WTC11 (cell line): ENCODE measurements around the gene C20orf141.

ENCODE experiments used
- ATF3 ChIP-seq: sonication (generic); formaldehyde crosslinking; conservative IDR thresholded peaks from 2 replicates; pipeline ENCODE4 v1.8.1; 2022; ENCODE audit warnings: mild to moderate bottlenecking, missing genetic modification reagents
- CTCF ChIP-seq: fragments of 200-600 bp; IDR thresholded peaks from 2 replicates; pipeline ENCODE4 v1.8.0; 2022; ENCODE audit warnings: antibody characterized with exemption
- E2F4 ChIP-seq: sonication (generic); formaldehyde crosslinking; IDR thresholded peaks from 2 replicates; pipeline ENCODE4 v1.8.1; 2022; ENCODE audit warnings: low read depth, mild to moderate bottlenecking, moderate library complexity, missing genetic modification reagents, borderline replicate concordance
- E2F5 ChIP-seq: sonication (generic); formaldehyde crosslinking; IDR thresholded peaks from 2 replicates; pipeline ENCODE4 v1.8.1; 2022; ENCODE audit warnings: mild to moderate bottlenecking, moderate library complexity, missing genetic modification reagents
- IRF2 ChIP-seq: sonication (generic); formaldehyde crosslinking; IDR thresholded peaks from 2 replicates; pipeline ENCODE4 v1.8.0; 2022; ENCODE audit warnings: low read depth, missing genetic modification reagents, borderline replicate concordance
- NR2C2 ChIP-seq: sonication (generic); formaldehyde crosslinking; IDR thresholded peaks from 2 replicates; pipeline ENCODE4 v1.8.0; 2022; ENCODE audit warnings: mild to moderate bottlenecking, missing genetic modification reagents
- RELA ChIP-seq: sonication (generic); formaldehyde crosslinking; IDR thresholded peaks from 2 replicates; pipeline ENCODE4 v1.8.1; 2022; ENCODE audit warnings: missing genetic modification reagents, mild to moderate bottlenecking, borderline replicate concordance
- TCF7 ChIP-seq: sonication (generic); formaldehyde crosslinking; IDR thresholded peaks from 2 replicates; pipeline ENCODE4 v1.8.0; 2022; ENCODE audit warnings: mild to moderate bottlenecking, low read depth, missing genetic modification reagents, moderate library complexity
- TEAD4 ChIP-seq: sonication (generic); formaldehyde crosslinking; IDR thresholded peaks from 2 replicates; pipeline ENCODE4 v1.8.0; 2022; ENCODE audit warnings: mild to moderate bottlenecking, missing genetic modification reagents
- ZNF219 ChIP-seq: sonication (generic); formaldehyde crosslinking; IDR thresholded peaks from 2 replicates; pipeline ENCODE4 v1.8.0; 2023; ENCODE audit warnings: missing genetic modification reagents, mild to moderate bottlenecking, borderline replicate concordance
- ZNF232 ChIP-seq: sonication (generic); formaldehyde crosslinking; IDR thresholded peaks from 2 replicates; pipeline ENCODE4 v1.8.0; 2022; ENCODE audit warnings: mild to moderate bottlenecking, missing genetic modification reagents
- TF ChIP-seq, protein P1 (sequence below): sonication (generic); formaldehyde crosslinking; IDR thresholded peaks from 2 replicates; pipeline ENCODE4 v1.8.1; 2023; ENCODE audit warnings: mild to moderate bottlenecking, missing genetic modification reagents, moderate library complexity
- TF ChIP-seq, protein P2 (sequence below): sonication (generic); formaldehyde crosslinking; IDR thresholded peaks from 2 replicates; pipeline ENCODE4 v1.8.1; 2023; ENCODE audit warnings: mild to moderate bottlenecking, missing genetic modification reagents
- TF ChIP-seq, protein P3 (sequence below): sonication (generic); formaldehyde crosslinking; IDR thresholded peaks from 2 replicates; pipeline ENCODE4 v1.8.1; 2022; ENCODE audit warnings: mild to moderate bottlenecking, missing genetic modification reagents, moderate library complexity, borderline replicate concordance

DNA sequence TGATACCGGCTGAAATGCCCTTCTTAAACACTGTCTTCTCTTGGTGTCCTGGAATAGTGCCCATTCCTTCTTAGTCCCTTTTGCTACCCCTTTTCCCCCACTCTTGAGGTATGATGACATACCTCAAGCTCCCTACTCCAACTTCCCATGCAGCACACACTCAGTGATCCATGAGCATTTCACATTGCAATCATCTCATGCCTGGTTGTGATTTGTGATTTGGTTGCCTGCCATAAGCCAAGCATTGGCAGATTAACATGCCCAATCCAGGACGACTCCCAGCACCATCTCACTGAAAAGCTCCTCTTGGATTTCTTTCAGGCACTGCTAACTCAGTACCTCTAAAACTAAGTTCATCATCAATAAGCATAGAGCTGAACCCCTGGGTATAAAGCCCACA is 43.8 kb downstream of the C20orf141 start:
- TF ChIP-seq CTCF (no peak), NR2C2 (no peak), TEAD4 (CRISPR knock-in tag) (no peak), TCF7 (CRISPR knock-in tag) (no peak), IRF2 (no peak), ZNF219 (CRISPR knock-in tag) (no peak), ATF3 (CRISPR knock-in tag) (no peak), E2F4 (CRISPR knock-in tag) (no peak), ZNF232 (CRISPR knock-in tag) (no peak), E2F5 (CRISPR knock-in tag) (no peak), RELA (CRISPR knock-in tag) (no peak)
- TF ChIP-seq, protein P1, sequence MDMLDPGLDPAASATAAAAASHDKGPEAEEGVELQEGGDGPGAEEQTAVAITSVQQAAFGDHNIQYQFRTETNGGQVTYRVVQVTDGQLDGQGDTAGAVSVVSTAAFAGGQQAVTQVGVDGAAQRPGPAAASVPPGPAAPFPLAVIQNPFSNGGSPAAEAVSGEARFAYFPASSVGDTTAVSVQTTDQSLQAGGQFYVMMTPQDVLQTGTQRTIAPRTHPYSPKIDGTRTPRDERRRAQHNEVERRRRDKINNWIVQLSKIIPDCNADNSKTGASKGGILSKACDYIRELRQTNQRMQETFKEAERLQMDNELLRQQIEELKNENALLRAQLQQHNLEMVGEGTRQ, result no peak
- TF ChIP-seq, protein P2, sequence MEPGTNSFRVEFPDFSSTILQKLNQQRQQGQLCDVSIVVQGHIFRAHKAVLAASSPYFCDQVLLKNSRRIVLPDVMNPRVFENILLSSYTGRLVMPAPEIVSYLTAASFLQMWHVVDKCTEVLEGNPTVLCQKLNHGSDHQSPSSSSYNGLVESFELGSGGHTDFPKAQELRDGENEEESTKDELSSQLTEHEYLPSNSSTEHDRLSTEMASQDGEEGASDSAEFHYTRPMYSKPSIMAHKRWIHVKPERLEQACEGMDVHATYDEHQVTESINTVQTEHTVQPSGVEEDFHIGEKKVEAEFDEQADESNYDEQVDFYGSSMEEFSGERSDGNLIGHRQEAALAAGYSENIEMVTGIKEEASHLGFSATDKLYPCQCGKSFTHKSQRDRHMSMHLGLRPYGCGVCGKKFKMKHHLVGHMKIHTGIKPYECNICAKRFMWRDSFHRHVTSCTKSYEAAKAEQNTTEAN (CRISPR knock-in tag), result no peak
- TF ChIP-seq, protein P3, sequence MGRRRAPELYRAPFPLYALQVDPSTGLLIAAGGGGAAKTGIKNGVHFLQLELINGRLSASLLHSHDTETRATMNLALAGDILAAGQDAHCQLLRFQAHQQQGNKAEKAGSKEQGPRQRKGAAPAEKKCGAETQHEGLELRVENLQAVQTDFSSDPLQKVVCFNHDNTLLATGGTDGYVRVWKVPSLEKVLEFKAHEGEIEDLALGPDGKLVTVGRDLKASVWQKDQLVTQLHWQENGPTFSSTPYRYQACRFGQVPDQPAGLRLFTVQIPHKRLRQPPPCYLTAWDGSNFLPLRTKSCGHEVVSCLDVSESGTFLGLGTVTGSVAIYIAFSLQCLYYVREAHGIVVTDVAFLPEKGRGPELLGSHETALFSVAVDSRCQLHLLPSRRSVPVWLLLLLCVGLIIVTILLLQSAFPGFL, result no peak
